ENCODE results near the gene RAD51B.
A peak's percentile ranks its signal among the peaks of the same experiment; 100 is the strongest.

The RAD51B gene

GRCh38 chr14:68672609-68673285 is 853.2 kb downstream of the RAD51B start:
- DNase-seq (no peak), ATAC-seq (replicated peaks) (no peak)
- H3K27me3 Mint-ChIP-seq = no peaks in the 10 kb centered on the region
- H3K36me3 Mint-ChIP-seq (ENCODE audit: insufficient read depth) = no peaks in the 10 kb centered on the region
- peaks cover 0 to 4% of the 10 kb centered on the region in 2 donors for H3K4me1 Mint-ChIP-seq (ENCODE audit: low read depth in 2 of 2)
- no peak overlapping the region for H3K4me3 Mint-ChIP-seq
- no peaks in the 10 kb centered on the region for H3K9me3 Mint-ChIP-seq
- H3K27ac Mint-ChIP-seq = peak overlapping the region in 1 of 2 donors; percentile 29

- no peak for DNase-seq
- H3K36me3 Mint-ChIP-seq (ENCODE audit: insufficient read depth) = no peaks in the 10 kb centered on the region
- no peak overlapping the region for H3K4me3 Mint-ChIP-seq
- no peaks in the 10 kb centered on the region for H3K27me3 Mint-ChIP-seq
- no peaks in the 10 kb centered on the region for H3K9me3 Mint-ChIP-seq
- H3K27ac Mint-ChIP-seq = no peak overlapping the region
- peaks cover 0 to 4% of the 10 kb centered on the region in 2 donors for H3K4me1 Mint-ChIP-seq (ENCODE audit: low read depth in 2 of 2)
- ATAC-seq (replicated peaks) = no peak
These were observed 853.9 kb downstream of the RAD51B start for GRCh38 chr14:68673464-68673863.

- ATAC-seq (replicated peaks) (no peak), DNase-seq (no peak)
- Mint-ChIP-seq H3K9me3 (no peaks in the 10 kb centered on the region), H3K27me3 (no peaks in the 10 kb centered on the region), H3K36me3 (ENCODE audit: insufficient read depth) (peaks cover 2% of the 10 kb centered on the region), H3K4me3 (no peak overlapping the region), H3K4me1 (ENCODE audit: low read depth in 2 of 2) (peaks cover 3 to 4% of the 10 kb centered on the region in 2 donors), H3K27ac (no peak overlapping the region)
These were observed 855.1 kb downstream of the RAD51B start for GRCh38 chr14:68674538-68675232.

GRCh38 chr14:68675233-68675577 is 855.6 kb downstream of the RAD51B start:
- H3K27me3 Mint-ChIP-seq = no peaks in the 10 kb centered on the region
- no peak for ATAC-seq (replicated peaks)
- no peak for DNase-seq
- H3K36me3 Mint-ChIP-seq (ENCODE audit: insufficient read depth) = peaks cover 2% of the 10 kb centered on the region
- no peaks in the 10 kb centered on the region for H3K9me3 Mint-ChIP-seq
- no peak overlapping the region for H3K4me3 Mint-ChIP-seq
- peak overlapping the region; percentile 66 to 79 for H3K27ac Mint-ChIP-seq
- H3K4me1 Mint-ChIP-seq (ENCODE audit: low read depth in 2 of 2) = peaks cover 3 to 4% of the 10 kb centered on the region in 2 donors

GRCh38 chr14:68676511-68676943 is 856.9 kb downstream of the RAD51B start:
- peaks cover 2% of the 10 kb centered on the region for H3K36me3 Mint-ChIP-seq (ENCODE audit: insufficient read depth)
- peaks cover 3 to 9% of the 10 kb centered on the region in 2 donors for H3K4me1 Mint-ChIP-seq (ENCODE audit: low read depth in 2 of 2)
- no peak overlapping the region for H3K27ac Mint-ChIP-seq
- no peak overlapping the region for H3K4me3 Mint-ChIP-seq
- DNase-seq = no peak
- no peaks in the 10 kb centered on the region for H3K27me3 Mint-ChIP-seq
- no peak for ATAC-seq (replicated peaks)
- no peaks in the 10 kb centered on the region for H3K9me3 Mint-ChIP-seq

- ATAC-seq (replicated peaks) (no peak), DNase-seq (no peak)
- H3K4me1 Mint-ChIP-seq (ENCODE audit: low read depth in 2 of 2) = peaks cover 9 to 14% of the 10 kb centered on the region in 2 donors
- H3K27ac Mint-ChIP-seq = peak overlapping the region in 1 of 2 donors; percentile 18
- no peak overlapping the region for H3K4me3 Mint-ChIP-seq
- H3K36me3 Mint-ChIP-seq (ENCODE audit: insufficient read depth) = peaks cover 2% of the 10 kb centered on the region
- H3K27me3 Mint-ChIP-seq = no peaks in the 10 kb centered on the region
- H3K9me3 Mint-ChIP-seq = no peaks in the 10 kb centered on the region
These were observed 857.9 kb downstream of the RAD51B start for GRCh38 chr14:68677476-68677875.

- no peaks in the 10 kb centered on the region for H3K27me3 Mint-ChIP-seq
- H3K27ac Mint-ChIP-seq = no peak overlapping the region
- H3K4me1 Mint-ChIP-seq (ENCODE audit: low read depth in 2 of 2) = peaks cover 11 to 15% of the 10 kb centered on the region in 2 donors
- no peak for DNase-seq
- no peak overlapping the region for H3K4me3 Mint-ChIP-seq
- H3K9me3 Mint-ChIP-seq = no peaks in the 10 kb centered on the region
- ATAC-seq (replicated peaks) = no peak
- peaks cover 2% of the 10 kb centered on the region for H3K36me3 Mint-ChIP-seq (ENCODE audit: insufficient read depth)
These were observed 858.3 kb downstream of the RAD51B start for GRCh38 chr14:68677901-68678300.

- peaks cover 2% of the 10 kb centered on the region for H3K36me3 Mint-ChIP-seq (ENCODE audit: insufficient read depth)
- H3K4me1 Mint-ChIP-seq (ENCODE audit: low read depth in 2 of 2) = peaks cover 15 to 18% of the 10 kb centered on the region in 2 donors
- H3K4me3 Mint-ChIP-seq = no peak overlapping the region
- H3K27ac Mint-ChIP-seq = no peak overlapping the region
- no peaks in the 10 kb centered on the region for H3K27me3 Mint-ChIP-seq
- no peaks in the 10 kb centered on the region for H3K9me3 Mint-ChIP-seq
- no peak for DNase-seq
- ATAC-seq (replicated peaks) = no peak
These were observed 858.9 kb downstream of the RAD51B start for GRCh38 chr14:68678471-68678870.

GRCh38 chr14:68679301-68679700 is 859.7 kb downstream of the RAD51B start:
- Mint-ChIP-seq H3K9me3 (no peaks in the 10 kb centered on the region), H3K27ac (no peak overlapping the region), H3K4me3 (no peak overlapping the region), H3K27me3 (no peaks in the 10 kb centered on the region), H3K36me3 (ENCODE audit: insufficient read depth) (peaks cover 2% of the 10 kb centered on the region), H3K4me1 (ENCODE audit: low read depth in 2 of 2) (peaks cover 19 to 24% of the 10 kb centered on the region in 2 donors)
- ATAC-seq (replicated peaks) (no peak), DNase-seq (no peak)

GRCh38 chr14:68679746-68680467 is 860.3 kb downstream of the RAD51B start:
- ATAC-seq (replicated peaks) (no peak), DNase-seq (no peak)
- H3K4me3 Mint-ChIP-seq = no peak overlapping the region
- H3K9me3 Mint-ChIP-seq = no peaks in the 10 kb centered on the region
- H3K27me3 Mint-ChIP-seq = no peaks in the 10 kb centered on the region
- H3K27ac Mint-ChIP-seq = no peak overlapping the region
- peaks cover 25 to 30% of the 10 kb centered on the region in 2 donors for H3K4me1 Mint-ChIP-seq (ENCODE audit: low read depth in 2 of 2)
- peaks cover 7% of the 10 kb centered on the region for H3K36me3 Mint-ChIP-seq (ENCODE audit: insufficient read depth)

GRCh38 chr14:68680541-68681051 is 861.0 kb downstream of the RAD51B start:
- H3K4me3 Mint-ChIP-seq = no peak overlapping the region
- H3K4me1 Mint-ChIP-seq (ENCODE audit: low read depth in 2 of 2) = peaks cover 32 to 35% of the 10 kb centered on the region in 2 donors
- H3K27ac Mint-ChIP-seq = peak overlapping the region in 1 of 2 donors; percentile 14
- H3K27me3 Mint-ChIP-seq = no peaks in the 10 kb centered on the region
- ATAC-seq (replicated peaks) (no peak), DNase-seq (no peak)
- H3K9me3 Mint-ChIP-seq = no peaks in the 10 kb centered on the region
- peaks cover 14% of the 10 kb centered on the region for H3K36me3 Mint-ChIP-seq (ENCODE audit: insufficient read depth)

- no peak for DNase-seq
- peak overlapping the region in 1 of 2 donors; percentile 14 for H3K27ac Mint-ChIP-seq
- peaks cover 38 to 41% of the 10 kb centered on the region in 2 donors for H3K4me1 Mint-ChIP-seq (ENCODE audit: low read depth in 2 of 2)
These were observed 861.9 kb downstream of the RAD51B start for GRCh38 chr14:68681256-68682011.

More at GRCh38 chr14:68681256-68682011, 861.9 kb downstream of the RAD51B start:
- Mint-ChIP-seq H3K36me3 (ENCODE audit: insufficient read depth) (peaks cover 18% of the 10 kb centered on the region), H3K9me3 (no peaks in the 10 kb centered on the region), H3K4me3 (no peak overlapping the region), H3K27me3 (no peaks in the 10 kb centered on the region)
- no peak for ATAC-seq (replicated peaks)

All from effector memory CD8-positive, alpha-beta T cell (primary cell).